CD4-positive, alpha-beta T cell treated with Interferon gamma for 1 hour (primary cell): ENCODE results near the gene DPP6.

Experiments
- DNase-seq: peaks from one replicate; pipeline ENCODE4 v3.0.0-alpha.2; 2020

The DPP6 gene

DNA sequence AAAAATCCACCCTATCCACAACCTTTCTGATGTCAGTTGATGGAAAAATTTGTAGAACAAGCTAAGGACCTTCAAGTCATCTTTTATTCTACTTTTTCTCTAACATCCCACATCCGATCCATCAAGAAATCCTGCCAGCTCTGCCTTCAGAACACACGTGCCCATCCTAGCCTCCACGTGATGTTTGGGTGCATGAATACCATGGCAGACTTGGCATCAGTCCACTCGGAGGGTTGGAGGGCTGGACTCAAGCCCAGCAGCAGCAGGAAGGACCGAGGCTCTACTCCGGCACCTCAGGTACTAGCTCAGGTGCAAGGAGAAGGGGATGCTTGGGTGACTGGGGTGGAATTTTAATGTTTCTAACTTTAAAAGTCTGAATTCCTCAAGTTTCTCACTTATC is 428.6 kb downstream of the DPP6 start:
- no peak for DNase-seq

DNA sequence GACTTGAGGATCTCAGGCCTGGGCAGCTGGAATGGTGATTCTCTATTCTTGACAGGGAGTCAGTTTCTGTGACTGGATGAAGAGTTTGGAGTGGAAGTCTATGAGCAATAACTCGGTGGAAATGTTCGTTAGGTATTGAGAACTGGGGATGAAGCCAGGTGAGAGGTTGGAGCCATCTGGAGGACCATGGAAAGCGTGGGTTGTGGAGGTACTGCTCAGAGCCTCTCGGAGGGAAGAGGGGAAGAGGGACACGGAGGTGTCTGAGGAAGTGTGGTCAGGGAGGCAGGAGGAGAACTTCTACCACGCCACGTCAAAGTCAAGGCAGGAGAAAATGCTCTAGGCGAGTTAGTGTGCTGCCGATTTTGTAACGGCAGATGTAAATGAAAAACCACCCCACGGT is 430.7 kb downstream of the DPP6 start:
- DNase-seq: no peak

DNA sequence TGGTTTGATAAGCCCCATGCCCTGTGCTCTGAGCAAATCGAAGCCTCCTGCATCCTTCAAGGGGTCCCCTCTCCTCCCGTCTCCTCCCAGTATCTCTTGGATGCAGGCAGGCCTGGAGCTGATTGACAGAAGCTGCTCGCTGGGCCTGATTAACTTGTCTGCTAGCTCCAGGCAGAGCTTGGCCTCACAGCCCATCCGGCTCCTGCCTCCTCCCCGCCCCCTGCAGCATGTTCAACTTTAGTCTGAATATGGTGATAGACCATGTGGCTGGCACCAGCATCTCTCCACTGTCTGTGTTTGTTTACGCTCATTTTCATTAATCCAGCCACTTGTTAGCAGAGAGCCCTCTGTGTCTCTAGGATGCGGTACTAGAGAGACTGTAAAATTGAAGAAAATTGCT is 432.2 kb downstream of the DPP6 start:
- DNase-seq: no peak

DNA sequence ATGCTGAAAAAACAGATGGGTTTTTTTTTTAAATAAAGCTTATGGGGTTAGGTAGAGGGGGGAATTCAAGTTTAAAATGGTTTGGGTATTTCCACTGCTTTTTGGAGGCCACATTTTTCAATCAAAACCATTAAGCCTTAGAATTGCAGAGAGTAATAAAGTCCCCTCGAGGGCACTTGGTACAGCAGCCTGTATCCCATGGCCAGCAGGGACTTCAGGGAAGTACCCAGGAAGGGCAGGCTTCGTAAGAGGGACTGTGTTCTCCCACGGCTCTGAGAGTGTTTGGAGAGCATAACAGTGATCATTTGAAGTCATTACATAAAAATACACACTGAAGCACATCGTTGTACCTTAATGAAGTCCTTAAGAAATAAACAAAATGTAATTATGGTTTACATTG is 432.7 kb downstream of the DPP6 start:
- DNase-seq: no peak

DNA sequence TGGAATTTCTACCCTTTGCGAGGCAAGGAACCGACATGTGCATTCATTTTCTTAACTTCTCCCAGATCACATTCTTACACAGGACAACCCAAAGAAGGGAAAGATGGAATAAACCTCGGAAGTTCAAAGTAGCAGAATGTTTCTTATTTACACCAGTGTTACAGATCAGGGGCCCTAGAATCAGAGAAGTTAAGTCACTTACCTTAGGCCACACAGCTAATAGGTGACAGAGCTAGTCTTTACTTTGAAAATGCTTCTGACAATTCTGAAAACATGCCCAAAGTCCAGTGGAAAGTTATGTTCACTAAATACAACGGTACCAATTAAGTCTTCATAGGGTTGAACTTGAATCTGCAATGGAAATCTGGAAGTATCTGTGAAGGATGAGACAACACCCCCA is 437.7 kb downstream of the DPP6 start:
- DNase-seq: no peak

DNA sequence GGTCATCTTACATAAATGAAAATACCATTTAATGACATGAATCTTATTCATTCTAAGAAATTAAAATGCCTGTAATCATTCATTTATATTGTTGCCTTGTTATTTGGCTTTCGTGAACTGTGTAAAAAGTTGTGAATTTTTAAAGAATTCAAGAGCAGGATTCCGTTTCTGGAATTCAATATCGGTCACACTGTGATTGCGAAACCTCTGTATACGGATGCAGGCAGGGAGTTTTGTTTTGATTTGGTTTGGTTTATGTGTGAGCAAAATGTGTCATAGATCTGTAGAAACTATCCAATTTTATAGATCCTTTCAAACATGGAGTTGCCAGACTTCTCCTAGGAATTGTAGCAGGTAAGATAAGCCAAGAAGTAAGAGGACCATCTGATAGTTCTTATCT is 441.4 kb downstream of the DPP6 start:
- no peak for DNase-seq

DNA sequence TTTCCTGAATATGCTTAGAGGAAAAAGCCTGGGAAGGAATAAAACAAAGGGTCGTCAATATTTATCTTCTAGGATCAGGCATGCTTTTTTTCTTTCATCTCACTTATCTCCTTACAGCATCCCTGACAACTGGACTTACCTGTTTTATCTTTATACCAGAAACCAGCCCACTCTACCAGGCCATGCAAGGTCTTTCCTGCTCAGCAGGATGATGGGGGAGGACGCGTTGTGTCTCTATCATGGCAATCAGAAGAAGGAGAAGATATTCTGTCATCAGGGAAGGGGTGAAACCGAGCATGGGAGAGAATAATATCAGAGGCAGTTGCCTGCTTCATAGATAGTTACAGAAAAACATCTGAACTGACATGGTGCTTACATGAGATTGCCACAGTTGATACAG is 445.6 kb downstream of the DPP6 start:
- DNase-seq: no peak

DNA sequence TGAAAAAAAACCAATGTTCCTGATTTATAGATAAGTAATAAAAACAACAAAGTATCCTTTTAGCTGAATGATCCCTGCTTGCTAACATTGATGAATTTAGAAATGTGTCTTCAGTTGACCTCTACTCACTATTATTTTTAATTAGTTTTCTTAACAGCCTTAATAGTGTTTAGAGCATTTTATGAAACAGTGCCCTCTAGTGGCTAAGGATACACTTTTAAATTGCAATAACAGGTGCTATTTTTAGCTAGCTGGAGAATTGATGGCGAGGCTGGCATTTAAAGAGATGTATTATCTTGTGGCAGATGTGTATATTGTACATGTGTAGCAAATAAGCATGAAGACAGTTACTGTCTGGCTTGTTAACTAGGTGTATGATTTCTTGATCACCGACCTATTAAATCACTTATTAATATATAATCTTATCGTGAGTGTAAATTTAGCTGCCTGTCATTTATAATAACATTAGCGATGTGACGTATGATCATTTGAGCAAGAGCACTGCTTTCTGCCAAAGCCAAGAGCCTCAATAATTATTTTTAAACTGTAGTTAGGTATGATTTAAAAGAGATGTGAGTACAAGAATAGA is 451.9 kb downstream of the DPP6 start:
- no peak for DNase-seq

DNA sequence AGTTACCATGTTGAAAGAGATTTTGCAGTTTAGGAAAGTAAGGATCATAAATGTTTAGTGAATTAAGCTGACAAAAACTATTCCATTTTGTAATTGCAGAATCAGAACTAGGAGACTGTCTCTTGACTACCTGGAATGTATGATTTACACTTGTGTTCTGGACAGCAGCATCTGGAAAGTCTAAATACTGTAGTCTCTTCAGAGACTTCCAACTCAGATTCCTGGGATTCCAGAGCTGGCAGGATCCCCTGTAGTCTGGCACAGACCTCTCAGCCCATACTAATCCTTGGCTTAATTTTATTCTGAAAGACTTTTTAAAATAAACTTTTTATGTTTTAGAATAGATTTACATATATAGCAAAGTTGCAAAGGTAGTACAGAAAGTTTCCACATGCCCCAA is 452.7 kb downstream of the DPP6 start:
- DNase-seq: no peak

DNA sequence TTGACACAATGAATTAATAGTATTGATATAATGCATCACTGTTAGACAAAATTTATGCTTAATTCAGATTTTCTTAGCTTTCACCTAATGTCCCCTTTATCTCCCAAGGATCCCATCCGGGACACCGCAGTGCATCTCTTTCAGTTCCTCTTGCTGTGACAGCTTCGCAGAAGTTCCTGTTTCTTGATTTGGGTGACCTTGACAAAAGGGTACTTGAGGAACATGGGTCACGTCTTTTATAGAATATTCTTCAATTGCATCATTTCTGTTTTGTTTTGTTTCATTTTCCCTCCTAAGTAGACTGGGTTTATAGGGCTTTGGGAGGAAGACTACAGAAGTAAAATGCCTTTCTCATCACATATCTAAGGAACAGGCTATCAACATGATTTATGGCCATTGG is 453.2 kb downstream of the DPP6 start:
- DNase-seq: no peak

DNA sequence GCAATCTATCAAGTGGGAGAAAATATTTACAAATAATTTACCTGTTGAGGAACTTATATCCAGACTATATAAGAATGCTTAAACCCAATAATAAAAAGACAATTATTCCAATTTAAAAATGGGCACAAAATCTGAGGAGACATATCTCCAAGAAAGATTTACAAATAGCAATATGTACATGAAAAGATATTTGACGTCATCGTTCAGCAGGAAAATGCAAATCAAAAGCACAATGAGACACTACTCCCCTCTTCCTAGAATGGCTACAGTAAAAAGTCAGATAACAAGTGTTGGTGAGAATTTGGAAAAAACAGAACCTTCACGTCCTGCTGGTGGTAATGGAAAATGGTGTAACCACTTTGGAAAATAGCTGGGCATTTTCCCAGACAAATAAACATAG is 457.0 kb downstream of the DPP6 start:
- no peak for DNase-seq

DNA sequence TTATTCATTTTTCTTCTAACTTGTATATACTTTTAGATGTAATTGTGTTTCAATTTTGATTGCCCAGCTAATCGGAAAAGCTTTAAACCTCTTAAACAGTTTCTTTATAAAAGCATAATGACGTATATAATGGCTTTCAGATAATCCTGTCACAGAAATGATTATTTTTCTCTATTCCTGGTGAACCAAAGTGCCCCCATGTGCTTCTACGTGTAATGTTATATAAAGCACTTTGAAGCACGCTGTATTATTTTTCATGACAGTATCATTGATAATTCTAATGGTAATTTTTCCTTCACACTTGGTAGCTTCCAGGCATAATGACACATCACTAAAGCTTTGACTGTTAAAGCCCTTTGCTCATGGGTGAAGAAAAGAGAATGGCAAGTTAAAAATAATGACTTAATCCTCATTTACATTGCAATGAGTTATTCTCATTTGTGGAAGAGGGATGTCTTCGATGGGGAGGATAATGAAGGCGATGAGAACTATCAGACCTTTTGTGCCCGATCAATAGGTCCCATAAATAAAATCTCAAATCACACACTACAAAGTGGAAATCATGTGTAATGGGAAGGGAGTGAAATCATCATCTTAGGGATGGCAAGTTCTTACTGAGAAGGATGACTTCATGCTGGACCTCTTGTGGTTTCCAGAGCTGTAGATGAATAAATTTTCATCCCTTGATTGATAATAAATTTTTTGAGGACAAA is 460.1 kb downstream of the DPP6 start:
- DNase-seq: no peak

DNA sequence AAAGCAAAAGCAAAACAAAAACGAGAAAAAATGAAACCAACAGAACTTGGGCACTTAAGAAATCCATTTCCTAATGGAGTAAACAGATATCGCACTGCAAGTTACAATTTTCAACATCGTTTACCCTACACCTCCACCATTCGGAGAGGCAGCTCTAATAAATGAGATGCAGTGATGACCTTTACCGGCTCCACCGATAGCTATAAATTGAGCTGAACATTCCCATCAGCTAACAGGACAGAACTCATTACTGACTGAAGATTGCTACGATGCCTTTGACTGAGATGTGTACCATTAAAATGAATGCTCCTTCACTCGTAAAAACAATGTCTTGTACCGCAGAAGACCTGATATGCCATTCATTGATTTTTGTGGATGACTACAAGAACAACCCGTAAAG is 465.6 kb downstream of the DPP6 start:
- DNase-seq: no peak

DNA sequence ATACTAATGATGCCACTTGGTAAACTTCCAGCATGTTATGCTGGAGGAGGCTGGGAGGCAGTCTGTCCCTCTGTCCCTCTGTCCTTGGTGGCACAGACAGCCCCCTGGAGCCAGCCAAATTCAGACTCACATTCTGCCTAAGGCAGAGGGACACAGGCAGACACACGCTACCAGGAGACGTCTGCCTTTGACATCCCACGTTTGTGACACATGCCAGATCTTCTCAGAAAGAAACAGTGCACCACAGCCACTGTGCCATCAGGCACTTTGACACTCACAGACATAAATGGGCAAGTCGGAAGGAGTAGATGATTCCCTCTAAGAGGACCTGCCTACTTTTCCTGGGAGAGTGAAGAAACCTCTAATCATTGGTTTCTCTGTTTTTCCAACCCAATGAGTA is 467.0 kb downstream of the DPP6 start:
- DNase-seq: no peak

DNA sequence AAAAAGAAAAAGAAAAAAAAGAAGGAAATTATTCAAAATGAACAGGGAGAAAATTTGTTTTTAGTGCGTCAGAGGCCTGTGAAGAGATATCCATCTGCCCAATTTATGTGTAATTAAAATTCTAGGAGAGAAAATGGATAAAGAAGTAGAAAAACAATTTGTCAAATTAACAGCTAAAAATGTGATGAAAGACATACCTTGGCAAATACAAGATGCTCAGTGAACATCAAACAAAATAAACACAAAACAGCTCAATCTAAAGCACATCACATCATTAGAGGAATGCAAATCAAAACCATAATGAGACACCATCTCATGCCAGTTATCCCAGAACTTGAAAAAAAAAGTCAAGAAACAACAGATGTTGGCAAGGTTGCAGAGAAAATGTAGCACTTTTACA is 477.9 kb downstream of the DPP6 start:
- no peak for DNase-seq

DNA sequence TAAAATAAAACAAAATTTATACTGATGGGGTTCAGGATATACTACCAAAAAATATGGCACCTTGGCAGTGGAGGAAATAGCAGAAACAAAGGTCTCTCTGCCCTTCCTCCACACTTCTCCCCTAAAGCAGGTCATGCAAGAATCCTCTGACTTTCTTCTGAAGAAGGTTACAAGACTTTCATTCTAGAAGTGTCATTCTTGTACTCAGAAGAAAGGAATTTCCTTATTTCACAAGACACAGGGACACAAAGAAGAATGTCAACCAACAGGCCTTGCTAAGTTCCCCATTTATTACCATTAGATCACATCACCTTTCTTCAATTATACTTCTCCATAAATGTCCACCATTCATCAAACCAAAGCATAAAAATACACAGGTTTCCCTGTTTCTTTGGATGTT is 480.6 kb downstream of the DPP6 start:
- no peak for DNase-seq

DNA sequence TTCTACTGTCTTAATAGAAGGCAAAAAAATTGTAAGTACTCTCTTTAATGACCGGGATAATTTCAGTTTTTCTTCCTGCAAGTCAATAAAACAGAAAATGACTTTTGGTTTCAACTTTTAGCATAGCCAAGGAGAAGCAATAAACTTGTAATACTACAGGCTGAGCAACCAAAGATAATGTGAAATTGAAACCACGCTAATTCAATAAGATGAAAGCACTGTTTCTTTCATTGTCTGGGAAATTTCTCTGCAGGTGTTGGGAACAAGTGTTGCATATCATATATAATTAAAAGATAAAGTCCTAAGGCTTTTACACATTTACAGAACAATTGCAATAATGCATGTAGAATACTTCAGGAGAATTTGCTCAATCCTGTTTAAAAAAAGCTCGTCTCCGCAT is 488.4 kb downstream of the DPP6 start:
- DNase-seq: no peak

DNA sequence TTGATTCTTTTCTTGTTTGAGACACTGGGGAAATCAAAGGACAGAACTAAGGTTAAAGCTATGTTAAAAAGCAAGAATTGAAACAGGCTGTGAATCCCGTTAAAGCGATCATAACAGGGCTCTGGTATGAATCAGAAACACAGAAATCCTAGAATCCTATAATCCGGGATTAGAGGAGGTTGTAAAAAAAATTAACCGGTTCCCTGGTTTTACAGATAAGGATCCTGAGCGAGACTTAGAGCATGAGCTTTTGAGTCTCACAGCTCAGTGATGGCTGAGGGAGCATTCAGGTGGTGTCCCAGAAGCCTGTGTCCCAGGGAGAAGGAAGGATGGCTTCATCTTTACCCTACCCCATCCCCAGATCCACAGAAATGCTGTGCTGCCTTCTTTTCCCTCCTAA is 489.4 kb downstream of the DPP6 start:
- DNase-seq: no peak

DNA sequence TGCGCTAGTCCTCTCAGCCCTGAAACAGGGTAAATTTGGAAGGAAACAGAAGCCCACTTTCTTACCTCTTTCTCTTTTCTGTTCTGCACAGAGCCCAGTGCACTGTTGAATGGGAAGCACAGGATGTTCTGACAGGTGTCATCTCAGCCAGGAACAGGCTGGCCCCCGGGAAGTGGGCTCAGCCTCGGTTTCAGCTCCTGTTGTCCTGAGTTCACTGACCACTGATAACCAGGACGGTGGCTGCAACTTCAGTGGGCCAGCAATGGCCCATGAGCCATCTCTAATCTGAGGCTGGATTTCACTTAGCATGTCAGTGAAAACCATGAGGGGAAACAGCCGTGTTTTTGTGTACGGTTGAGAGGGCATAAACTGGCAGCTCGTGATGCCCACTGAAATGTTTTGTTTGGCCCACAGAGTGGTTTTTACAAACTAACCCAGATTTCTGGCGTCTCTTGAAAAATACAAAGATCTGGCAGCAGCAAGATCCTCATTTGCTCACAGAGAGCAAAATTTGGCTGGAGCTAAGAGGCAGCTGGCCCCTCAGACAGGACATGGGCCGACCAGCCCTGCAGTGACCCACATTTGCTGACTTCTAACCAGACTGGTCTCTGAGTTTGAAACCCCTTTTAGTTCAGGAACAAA is 494.9 kb downstream of the DPP6 start:
- DNase-seq: no peak

DNA sequence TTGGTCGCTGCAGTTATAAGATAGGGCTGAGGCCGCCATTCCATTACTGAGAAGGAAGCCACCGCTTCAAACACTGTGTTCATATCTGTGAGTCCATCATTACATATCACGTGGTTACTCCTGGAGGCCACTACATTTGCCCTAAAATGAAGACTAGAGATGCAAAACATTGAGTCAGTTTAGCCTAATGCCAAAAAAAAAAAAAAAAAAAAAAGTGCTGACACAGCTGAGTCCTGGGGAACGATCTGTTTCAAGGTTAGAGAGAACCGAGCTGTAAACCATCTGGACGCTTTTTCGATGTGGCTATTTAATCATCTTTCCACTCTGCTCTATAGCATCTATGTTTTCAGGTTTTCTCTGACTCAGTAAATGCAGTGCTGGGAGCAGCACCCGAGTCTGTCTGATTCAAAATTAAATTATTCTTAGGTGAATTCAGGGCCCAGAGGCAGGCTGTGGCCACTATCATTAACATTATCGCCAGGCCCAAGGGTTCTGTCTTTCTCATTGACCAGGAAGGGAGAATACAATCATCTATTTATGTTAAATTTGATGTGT is 501.6 kb downstream of the DPP6 start:
- no peak for DNase-seq

DNA sequence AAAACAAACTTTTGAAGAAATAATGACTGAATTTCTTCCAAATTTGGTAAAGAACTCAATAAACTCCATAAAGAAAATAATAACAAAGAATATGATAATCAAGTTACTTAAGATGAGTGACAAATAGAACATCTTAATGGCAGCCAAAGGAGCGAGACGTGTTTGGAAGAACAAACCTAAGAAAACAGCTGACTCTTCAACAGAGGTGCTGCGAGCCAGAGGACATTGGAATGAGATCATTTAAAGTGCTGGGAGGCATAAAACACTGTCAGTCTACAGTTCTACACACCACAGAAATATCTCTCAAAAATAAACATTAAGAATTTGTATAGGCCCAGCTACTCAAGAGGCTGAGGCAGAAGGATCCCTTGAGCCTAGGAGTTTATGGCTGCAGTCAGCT is 507.3 kb downstream of the DPP6 start:
- DNase-seq: no peak

DNA sequence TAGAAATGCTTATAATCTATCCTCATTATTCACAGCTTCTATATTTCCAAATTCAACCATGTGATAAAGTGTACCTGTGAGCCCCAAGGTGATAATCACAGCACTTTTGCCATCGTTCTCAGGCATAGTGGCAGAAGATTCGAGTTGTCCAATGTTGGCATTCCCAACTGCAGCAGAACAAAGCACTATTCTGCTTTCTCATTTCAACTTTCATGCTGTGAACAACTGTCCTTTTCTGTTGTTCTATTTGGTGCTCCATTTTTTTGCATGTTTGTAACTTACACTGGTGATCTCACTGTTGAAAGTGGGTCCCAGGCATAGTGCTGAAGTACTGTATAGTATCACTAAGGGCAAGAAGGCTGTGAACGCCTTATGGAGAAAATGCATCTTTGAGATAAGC is 512.5 kb downstream of the DPP6 start:
- DNase-seq: no peak

DNA sequence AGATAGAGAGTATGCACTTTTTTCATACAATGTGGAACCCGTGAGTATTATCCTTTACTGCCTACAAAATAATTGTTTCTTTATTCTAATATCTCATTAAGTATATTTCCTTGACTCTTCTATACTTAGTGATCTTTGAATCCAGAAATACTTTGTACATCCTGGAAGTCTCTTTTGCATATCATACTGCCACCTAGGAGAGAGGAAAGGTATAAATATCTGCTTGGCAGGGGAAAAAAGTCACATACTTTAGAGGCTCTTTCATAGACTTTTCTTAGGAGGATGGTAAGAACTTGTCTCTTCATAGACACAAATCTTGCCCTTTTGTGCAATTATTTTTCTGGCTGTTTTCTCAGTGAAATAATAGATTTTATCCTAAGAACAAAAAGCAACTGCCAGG is 514.7 kb downstream of the DPP6 start:
- no peak for DNase-seq

DNA sequence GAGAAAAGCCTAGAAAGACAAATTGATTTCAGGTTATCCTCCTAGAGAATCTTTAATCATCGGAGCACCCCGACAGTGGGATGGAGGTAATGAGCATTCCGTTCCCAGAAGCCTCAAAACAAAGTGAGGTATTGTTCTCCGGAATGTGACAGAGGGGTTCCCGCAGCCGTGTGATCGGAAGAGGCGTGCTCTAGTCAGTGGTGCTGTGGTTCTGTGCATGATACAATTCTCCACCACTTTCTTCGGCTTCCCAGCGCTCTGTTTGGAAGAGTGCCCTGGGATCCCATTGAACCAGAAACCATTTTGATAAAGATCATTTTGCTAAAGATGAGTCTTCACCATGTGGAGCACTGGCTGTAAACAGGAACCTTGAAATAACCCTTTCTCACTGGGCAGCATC is 516.1 kb downstream of the DPP6 start:
- DNase-seq: no peak

DNA sequence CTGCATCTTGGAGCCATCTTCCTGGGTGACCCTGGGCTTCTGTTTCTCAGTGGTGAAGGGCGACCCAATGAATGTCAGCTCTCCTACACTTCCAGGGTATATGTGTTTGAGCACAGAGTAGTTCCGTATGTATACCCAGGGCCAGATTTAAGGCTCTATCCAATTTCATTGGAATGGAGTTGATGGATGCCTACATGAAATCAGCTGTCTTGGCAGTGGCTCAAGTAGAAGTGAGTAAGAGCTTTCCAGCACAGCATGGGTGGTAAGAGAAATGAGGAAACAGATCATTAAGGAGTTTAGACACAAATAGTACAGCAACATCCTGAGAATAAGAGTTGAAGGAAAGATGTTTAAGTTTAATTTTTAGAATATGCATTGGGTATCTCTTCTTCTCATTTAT is 517.7 kb downstream of the DPP6 start:
- DNase-seq: no peak
